Heart right ventricle (tissue), 16 donors: ENCODE data around the gene GPSM1. TPM values are rescaled to one million over a fixed set of nuclear protein-coding genes. Genes with fewer than 3 reads are reported as not detected.

Experiments used
- ATAC-seq, 8 donors: fragments of 200-7000 bp; cut with Tn5 transposase; one replicate each; pipeline ENCODE4 v1.9.1; 2020; ENCODE audit warnings: mild to moderate bottlenecking in 8 of 8, moderate library complexity in 8 of 8, moderate number of reproducible peaks in 1 of 8
- DNase-seq, 2 donors: peaks; one replicate each; pipeline ENCODE4 v3.0.0-alpha.2; 2020
- H3K27ac ChIP-seq, 10 donors: fragments of 200-600 bp; sonication (generic) in 2 of 10; one replicate each; pipeline versions ENCODE4 v1.5.0 to v1.8.0; 2020 to 2022; ENCODE audit warnings: mild to moderate bottlenecking in 3 of 10
- H3K27me3 ChIP-seq, 7 donors: fragments of 200-600 bp; one replicate each; pipeline ENCODE4 v1.8.0; 2021 to 2022; ENCODE audit warnings: mild to moderate bottlenecking in 2 of 7
- H3K36me3 ChIP-seq, 9 donors: fragments of 200-600 bp; sonication (generic) in 1 of 9; one replicate each; pipeline versions ENCODE4 v1.5.0 to v1.8.0; 2020 to 2022; ENCODE audit warnings: mild to moderate bottlenecking in 2 of 9
- H3K4me1 ChIP-seq, 9 donors: fragments of 200-600 bp; sonication (generic) in 1 of 9; one replicate each; pipeline versions ENCODE4 v1.5.0 to v1.8.0; 2020 to 2022; ENCODE audit warnings: mild to moderate bottlenecking in 4 of 9
- H3K4me3 ChIP-seq, 10 donors: fragments of 200-600 bp; sonication (generic) in 2 of 10; one replicate each; pipeline versions ENCODE4 v1.5.0 to v1.8.0; 2020 to 2022; ENCODE audit warnings: mild to moderate bottlenecking in 7 of 10, moderate library complexity in 2 of 10
- H3K9me3 ChIP-seq, 11 donors: fragments of 200-600 bp in 10 of 11; sonication (generic) in 2 of 11; one replicate each; pipeline versions ENCODE4 v1.5.0 to v1.8.0; 2013 to 2022; ENCODE audit warnings: mild to moderate bottlenecking in 2 of 11, control low read depth in 1 of 11, moderate library complexity in 1 of 11
- WGBS, 2 donors: extraction: QIAGEN DNeasy Blood & Tissue Kit; methylation state at CpG; one replicate each; pipeline ENCODE4 v1.1.7; 2013; ENCODE audit warnings: inconsistent platforms in 1 of 2; 5-methylcytosine and 5-hydroxymethylcytosine counted together
- intact Hi-C, 10 donors: fragments of 100-400 bp; cut with DNase I; formaldehyde crosslinking; loops; one replicate each; pipeline versions ENCODE4 v1.11.1 to v1.14.2; 2022
- polyA plus RNA-seq, 2 donors: library from polyadenylated mRNA; stranded (reverse); fragments of 200-250 nt; gene quantifications; one replicate each; pipeline ENCODE4 v1.2.3, GENCODE V29; 2013
- total RNA-seq, 10 donors: library from RNA; stranded (reverse); fragmentation: NEBNext Ultra II Directional in 3 of 10; extraction: Animal tissue kit (Norgen Biotek cat#: 25700) in 3 of 10; gene quantifications; one replicate each; pipeline versions ENCODE4 v1.2.1 to v1.2.4, GENCODE V29; 2021 to 2023
- TF ChIP-seq, protein P1 (sequence below), 9 donors: fragments of 200-600 bp; sonication (generic) in 2 of 9; IDR thresholded peaks; one replicate each; pipeline versions ENCODE4 v1.5.0 to v1.8.0; 2021 to 2022; ENCODE audit warnings: antibody characterized with exemption in 9 of 9, mild to moderate bottlenecking in 5 of 9, moderate library complexity in 1 of 9
- donor health status: Arrhythmogenic right ventricular cardiomyopathy.
- donor health status: ischemic (EF 13 %, LVEDD 7.1; RV severe dilation, severe dysfunction).
- donor health status: healthy with polysubstance abuse.
- donor health status: DM: no; HTN: yes; CAD: no.
- donor health status: DM: no; HTN: no; CAD: no.
- donor health status: ischemic (EF 25% LVEDD 6.9; RV normal size, moderate dysfunction).
- donor health status: ischemic (EF 25% LVEDD 5.7; RV mildly dilated, moderate dysfunction).
- donor health status: healthy.
- donor health status: DM: yes; HTN: yes; CAD: no.
- donor health status: Ischemic cardiomyopathy.
- donor health status: ischemic (EF 35%, LVEDD 5.7; RV mildly dilated, moderate dysfunction).
- donor health status: nonischemic (EF 11% LVEDD 7.7; RV severe dilation, severe dysfunction).
- donor health status: DM: yes; HTN: yes; CAD: no.
- donor health status: PGD.
- donor health status: ischemic (EF 29% LVEDD 5.4; RV normal size, mild dysfunction).
- donor health status: nonischemic (EF 23%, LVEDD 6.1; RV moderate dilation, normal function).

Gene GPSM1
- total and polyA plus RNA-seq, 12 donors = 19.4 to 87.8 (median 25.8) TPM

DNA sequence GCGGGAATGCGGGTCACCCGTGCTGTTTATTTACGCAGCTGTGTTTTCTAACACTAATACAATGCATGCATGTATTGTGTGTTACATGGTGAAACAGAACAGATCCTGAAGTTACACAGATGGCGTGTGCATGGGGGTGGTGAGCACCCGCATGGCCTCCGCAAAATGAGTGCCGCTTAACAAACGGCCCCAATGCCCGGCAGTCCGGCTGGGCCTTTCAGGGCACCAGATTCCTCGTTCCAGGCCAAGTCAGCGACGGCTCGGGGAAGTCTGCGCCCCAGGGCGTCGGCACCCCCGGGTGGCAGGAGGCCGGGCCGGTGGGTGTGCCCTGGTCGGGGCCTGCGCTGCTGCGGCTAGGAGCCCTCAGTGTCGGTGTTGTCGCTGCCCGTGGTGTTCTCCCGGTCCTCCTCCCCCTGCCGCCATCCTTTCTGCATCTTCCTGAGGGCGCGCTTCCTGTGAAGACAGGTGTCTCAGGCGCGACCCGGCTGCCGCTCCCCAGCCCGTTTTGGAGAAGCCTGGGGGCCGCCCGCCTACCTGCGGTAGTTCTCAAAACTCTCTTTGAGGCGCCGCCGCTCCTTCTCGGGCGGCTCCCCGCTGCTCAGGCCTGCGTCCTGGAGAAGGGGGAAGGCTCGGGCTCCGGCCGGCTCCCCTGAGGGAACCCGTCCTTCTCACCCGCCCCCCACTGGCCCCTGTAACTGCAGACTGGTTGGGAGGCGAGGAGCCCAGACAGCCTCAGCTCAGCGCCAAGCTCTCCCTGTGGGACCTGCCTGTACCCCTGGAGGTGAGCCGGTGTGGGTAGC, 36.8 kb downstream of the GPSM1 start:
- DNase-seq = no peak
- intact Hi-C loops = loop anchor here in 4 of 10 donors (1.0 to 5.0 kb wide), 5 partner anchors 21 to 52 kb away; partner anchors contain the start of genes GPSM1 (in 1 of the 4) and SNAPC4 (in 1 of the 4)
- no peak for ATAC-seq
- TF ChIP-seq, protein P1, sequence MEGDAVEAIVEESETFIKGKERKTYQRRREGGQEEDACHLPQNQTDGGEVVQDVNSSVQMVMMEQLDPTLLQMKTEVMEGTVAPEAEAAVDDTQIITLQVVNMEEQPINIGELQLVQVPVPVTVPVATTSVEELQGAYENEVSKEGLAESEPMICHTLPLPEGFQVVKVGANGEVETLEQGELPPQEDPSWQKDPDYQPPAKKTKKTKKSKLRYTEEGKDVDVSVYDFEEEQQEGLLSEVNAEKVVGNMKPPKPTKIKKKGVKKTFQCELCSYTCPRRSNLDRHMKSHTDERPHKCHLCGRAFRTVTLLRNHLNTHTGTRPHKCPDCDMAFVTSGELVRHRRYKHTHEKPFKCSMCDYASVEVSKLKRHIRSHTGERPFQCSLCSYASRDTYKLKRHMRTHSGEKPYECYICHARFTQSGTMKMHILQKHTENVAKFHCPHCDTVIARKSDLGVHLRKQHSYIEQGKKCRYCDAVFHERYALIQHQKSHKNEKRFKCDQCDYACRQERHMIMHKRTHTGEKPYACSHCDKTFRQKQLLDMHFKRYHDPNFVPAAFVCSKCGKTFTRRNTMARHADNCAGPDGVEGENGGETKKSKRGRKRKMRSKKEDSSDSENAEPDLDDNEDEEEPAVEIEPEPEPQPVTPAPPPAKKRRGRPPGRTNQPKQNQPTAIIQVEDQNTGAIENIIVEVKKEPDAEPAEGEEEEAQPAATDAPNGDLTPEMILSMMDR (IDR thresholded peaks at IDR 0.05) = peak in 3 of 9 donors; percentile 4 to 32 (median 8)
- Histone ChIP-seq H3K4me3 (peak overlapping the region in 6 of 10 donors; percentile 57 to 100 (median 76)), H3K27ac (peak overlapping the region in 2 of 10 donors; percentile 96 to 98), H3K4me1 (peaks cover 13 to 53% (median 31%) of the 10 kb centered on the region in 9 donors), H3K27me3 (no peaks in the 10 kb centered on the region), H3K9me3 (no peaks in the 10 kb centered on the region), H3K36me3 (peaks cover 0 to 8% (median 0%) of the 10 kb centered on the region in 9 donors)
- WGBS, 2 donors = 34 to 37% methylated on average over 54 of the region's 54 CpGs

DNA sequence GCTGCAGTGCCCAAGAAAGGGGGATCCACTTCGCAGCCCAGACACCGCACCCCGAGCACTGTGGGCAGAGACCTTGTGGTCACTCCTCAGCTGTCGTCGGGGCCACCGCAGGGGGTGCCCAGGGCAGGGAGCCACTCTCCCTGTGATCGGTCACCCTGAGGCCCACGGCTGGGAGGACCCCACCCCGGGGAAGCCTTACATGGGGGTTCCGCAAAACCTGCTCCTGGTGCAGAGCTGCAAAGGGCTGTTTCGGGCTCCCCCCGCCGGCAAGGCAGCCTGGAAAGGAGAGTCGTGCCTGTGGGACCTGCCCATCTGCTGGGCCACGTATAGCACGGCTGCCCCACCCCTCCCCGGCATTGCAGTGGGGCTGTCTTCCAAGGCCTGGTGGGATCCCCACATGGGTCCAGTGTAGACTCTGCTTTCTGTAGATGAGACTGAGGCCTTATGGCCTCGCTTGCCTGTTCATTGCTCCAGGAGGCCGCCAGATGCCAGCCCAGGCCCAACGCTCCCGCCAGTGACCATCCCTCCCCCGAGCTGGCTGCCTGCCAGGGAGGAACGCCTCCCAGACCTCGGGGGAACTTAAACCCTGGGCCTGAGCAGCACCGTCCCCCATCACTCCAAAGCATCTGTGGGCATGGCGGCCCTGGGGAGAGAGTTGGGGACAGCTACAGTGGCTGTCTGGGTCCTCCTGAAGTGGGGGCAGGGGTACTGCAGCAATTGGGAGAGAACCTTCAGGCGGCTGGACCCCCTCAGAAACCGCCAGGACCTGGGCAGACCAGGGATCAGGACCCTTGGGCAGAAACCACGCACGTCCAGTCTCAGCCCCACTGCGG, 37.8 kb downstream of the GPSM1 start:
- DNase-seq = no peak
- TF ChIP-seq, protein P1 (IDR thresholded peaks at IDR 0.05) = no peak
- intact Hi-C loops = loop anchor here in 1 of 10 donors (2.0 to 5.0 kb wide), 2 partner anchors 36 to 38 kb away; partner anchors contain the start of genes GPSM1 and SNAPC4
- peaks cover 13 to 53% (median 31%) of the 10 kb centered on the region in 9 donors for H3K4me1 ChIP-seq
- peak overlapping the region in 1 of 10 donors; percentile 69 for H3K27ac ChIP-seq
- peaks cover 0 to 8% (median 0%) of the 10 kb centered on the region in 9 donors for H3K36me3 ChIP-seq
- WGBS, 2 donors = 80 to 83% methylated on average over 31 of the region's 31 CpGs
- H3K9me3 ChIP-seq = no peaks in the 10 kb centered on the region
- no peak for ATAC-seq
- H3K27me3 ChIP-seq = no peaks in the 10 kb centered on the region
- H3K4me3 ChIP-seq = no peak overlapping the region

DNA sequence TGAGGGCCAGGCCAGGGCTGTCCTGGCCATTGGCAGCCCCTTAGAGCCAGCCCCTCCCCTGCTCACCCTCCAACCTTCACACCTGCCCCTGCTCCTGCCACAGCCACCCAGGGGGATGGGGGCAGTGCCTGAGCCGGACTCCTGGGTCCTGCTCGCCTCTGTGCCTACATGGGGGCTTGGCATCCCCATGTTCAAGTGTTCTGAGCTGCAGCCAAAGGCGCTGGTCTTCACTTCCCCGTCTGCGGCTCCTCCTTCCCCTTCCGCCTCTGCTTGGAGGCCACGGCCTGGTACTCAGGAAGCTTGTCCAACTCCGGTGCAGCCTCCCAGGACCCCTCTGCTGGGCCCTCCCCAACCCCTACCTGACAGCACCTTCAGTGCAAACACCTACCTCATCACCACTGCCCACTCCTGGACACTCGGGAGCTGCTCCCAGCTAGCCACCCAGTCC, 38.5 kb downstream of the GPSM1 start:
- Histone ChIP-seq H3K36me3 (peaks cover 0 to 15% (median 0%) of the 10 kb centered on the region in 9 donors), H3K4me1 (peaks cover 13 to 50% (median 28%) of the 10 kb centered on the region in 9 donors), H3K27ac (peak overlapping the region in 1 of 10 donors; percentile 69), H3K27me3 (no peaks in the 10 kb centered on the region), H3K9me3 (no peaks in the 10 kb centered on the region), H3K4me3 (no peak overlapping the region)
- intact Hi-C loops = loop anchor here in 1 of 10 donors (2.0 kb wide), 1 partner anchor 35 kb away; the partner anchor contains the start of gene SNAPC4
- no peak for DNase-seq
- TF ChIP-seq, protein P1 (IDR thresholded peaks at IDR 0.05) = no peak
- WGBS, 2 donors = 65 to 69% methylated on average over 9 of the region's 9 CpGs
- ATAC-seq = no peak

DNA sequence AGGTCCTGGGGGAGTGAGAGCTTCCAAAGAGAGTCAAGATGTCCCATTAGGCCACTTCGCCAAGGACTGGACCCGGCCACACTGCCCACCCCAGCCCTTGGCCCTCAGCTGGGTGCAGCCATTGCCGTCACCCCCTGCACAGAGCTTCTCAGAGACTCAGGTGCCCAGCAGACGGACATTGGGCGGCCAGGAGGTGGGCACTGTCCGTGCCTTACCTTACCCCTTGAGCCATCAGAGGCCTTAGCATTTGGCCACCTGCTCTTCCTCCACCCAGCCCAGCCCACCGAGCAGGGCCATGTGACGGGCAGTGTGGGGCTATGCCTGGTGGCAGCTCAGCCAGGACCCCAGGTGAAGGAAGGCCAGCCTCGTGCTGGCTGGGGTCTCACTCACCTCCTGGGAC, 39.5 kb downstream of the GPSM1 start:
- intact Hi-C loops = no loop called here
- ATAC-seq (no peak), DNase-seq (no peak)
- H3K4me1 ChIP-seq = peaks cover 13 to 40% (median 17%) of the 10 kb centered on the region in 9 donors
- peaks cover 0 to 15% (median 0%) of the 10 kb centered on the region in 9 donors for H3K36me3 ChIP-seq
- TF ChIP-seq, protein P1 (IDR thresholded peaks at IDR 0.05) = no peak
- H3K27me3 ChIP-seq = no peaks in the 10 kb centered on the region
- 94% methylated on average over 9 of the region's 9 CpGs for WGBS, 2 donors
- no peaks in the 10 kb centered on the region for H3K9me3 ChIP-seq
- no peak overlapping the region for H3K4me3 ChIP-seq
- H3K27ac ChIP-seq = no peak overlapping the region
